Measurements from ENCODE around the gene VWA8. TPM values are rescaled to one million over a fixed set of nuclear protein-coding genes. Genes with fewer than 3 reads are reported as not detected.

Gene VWA8
- total RNA-seq, 4 donors from 2014 or later: 19.5 to 26.2 (median 21.6) TPM

DNA sequence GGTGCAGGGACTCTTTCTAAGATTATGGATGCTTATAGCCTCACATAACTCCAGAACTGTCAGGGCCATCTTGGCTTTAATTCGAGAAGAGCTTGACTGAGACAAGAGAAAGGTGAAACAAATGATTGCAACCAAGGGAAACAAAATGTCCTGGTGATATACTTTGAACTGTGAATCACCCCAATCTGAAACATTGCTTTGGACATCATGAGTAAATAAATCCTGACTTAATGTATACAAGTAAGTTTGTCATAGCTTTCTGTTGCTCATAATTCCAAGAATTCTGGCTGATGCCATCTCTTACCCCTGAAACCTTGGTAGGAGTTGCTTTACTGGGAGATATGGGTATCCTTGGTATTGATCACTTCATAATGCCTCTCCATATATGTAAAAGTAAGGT is 5.8 kb upstream of the VWA8 start:
- no peaks in the 10 kb centered on the region for H3K9me3 ChIP-seq
- no peak overlapping the region for H3K4me3 ChIP-seq
- WGBS: 71% methylated on average over 1 of the region's 1 CpG
- DNase-seq (ENCODE audit: extremely low spot score): no peak
- H3K4me1 ChIP-seq: peaks cover 3 to 4% (median 4%) of the 10 kb centered on the region in 4 donors
- H3K36me3 ChIP-seq: no peaks in the 10 kb centered on the region
- H3K27ac ChIP-seq (replicated peaks in 1 of 4): no peak overlapping the region
- no peaks in the 10 kb centered on the region for H3K27me3 ChIP-seq
- no peak for TF ChIP-seq POLR2A (IDR thresholded peaks at IDR 0.05; ENCODE audit: low read depth)
- no peak for TF ChIP-seq POLR2AphosphoS5 (IDR thresholded peaks at IDR 0.05)
- intact Hi-C loops (cut with DNase I): no loop called here

DNA sequence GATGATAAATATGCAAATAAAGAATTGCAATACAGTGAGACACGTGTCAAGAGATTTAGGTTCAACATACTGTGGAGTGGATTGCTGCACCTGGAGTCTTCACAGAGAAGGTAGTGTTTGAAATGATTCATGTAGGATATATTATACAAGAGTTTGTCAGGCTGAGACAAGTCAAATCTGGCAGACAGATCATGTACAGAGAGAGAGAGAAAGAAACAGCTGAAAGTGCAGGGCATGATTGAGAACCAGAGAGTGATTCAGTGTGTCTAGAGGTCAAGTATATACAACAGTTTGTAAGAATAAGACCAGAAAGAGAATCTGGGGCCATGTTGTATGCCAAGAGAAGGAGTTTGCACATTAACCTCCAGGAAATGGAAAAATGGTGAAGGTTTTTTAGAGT is 2.1 kb upstream of the VWA8 start:
- H3K9me3 ChIP-seq: no peaks in the 10 kb centered on the region
- no peaks in the 10 kb centered on the region for H3K27me3 ChIP-seq
- no peaks in the 10 kb centered on the region for H3K36me3 ChIP-seq
- no peak overlapping the region for H3K4me3 ChIP-seq
- no peak for TF ChIP-seq POLR2AphosphoS5 (IDR thresholded peaks at IDR 0.05)
- TF ChIP-seq EP300 (IDR thresholded peaks at IDR 0.05): no peak
- TF ChIP-seq, protein P1, sequence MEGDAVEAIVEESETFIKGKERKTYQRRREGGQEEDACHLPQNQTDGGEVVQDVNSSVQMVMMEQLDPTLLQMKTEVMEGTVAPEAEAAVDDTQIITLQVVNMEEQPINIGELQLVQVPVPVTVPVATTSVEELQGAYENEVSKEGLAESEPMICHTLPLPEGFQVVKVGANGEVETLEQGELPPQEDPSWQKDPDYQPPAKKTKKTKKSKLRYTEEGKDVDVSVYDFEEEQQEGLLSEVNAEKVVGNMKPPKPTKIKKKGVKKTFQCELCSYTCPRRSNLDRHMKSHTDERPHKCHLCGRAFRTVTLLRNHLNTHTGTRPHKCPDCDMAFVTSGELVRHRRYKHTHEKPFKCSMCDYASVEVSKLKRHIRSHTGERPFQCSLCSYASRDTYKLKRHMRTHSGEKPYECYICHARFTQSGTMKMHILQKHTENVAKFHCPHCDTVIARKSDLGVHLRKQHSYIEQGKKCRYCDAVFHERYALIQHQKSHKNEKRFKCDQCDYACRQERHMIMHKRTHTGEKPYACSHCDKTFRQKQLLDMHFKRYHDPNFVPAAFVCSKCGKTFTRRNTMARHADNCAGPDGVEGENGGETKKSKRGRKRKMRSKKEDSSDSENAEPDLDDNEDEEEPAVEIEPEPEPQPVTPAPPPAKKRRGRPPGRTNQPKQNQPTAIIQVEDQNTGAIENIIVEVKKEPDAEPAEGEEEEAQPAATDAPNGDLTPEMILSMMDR (IDR thresholded peaks at IDR 0.05): no peak
- TF ChIP-seq POLR2A (IDR thresholded peaks at IDR 0.05; ENCODE audit: low read depth): no peak
- H3K4me1 ChIP-seq: peaks cover 14 to 33% (median 28%) of the 10 kb centered on the region in 4 donors
- DNase-seq (ENCODE audit: extremely low spot score): no peak
- 85% methylated on average over 1 of the region's 1 CpG for WGBS
- intact Hi-C loops (cut with DNase I): loop anchor here (5.0 kb wide), 2 partner anchors 79 to 296 kb away; no protein-coding TSS in a partner anchor
- H3K27ac ChIP-seq (replicated peaks in 1 of 4): no peak overlapping the region

DNA sequence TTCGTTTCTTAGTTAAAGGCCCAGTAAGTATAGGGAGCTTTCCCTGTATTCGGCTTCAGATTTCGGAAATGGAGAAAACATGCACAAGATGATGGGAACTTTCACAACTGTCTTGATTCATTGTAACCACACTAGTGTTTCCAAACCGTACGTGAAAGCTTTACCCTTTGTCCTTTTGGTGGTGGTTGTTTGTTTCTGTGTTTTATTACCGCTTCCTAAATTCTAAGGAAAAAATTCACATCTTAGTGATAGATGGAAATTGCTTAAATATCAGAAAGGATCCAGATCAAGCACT is 504 bp upstream of the VWA8 start:
- TF ChIP-seq, protein P1 (IDR thresholded peaks at IDR 0.05): no peak
- TF ChIP-seq POLR2A (IDR thresholded peaks at IDR 0.05; ENCODE audit: low read depth) (no peak), EP300 (IDR thresholded peaks at IDR 0.05) (no peak), POLR2AphosphoS5 (IDR thresholded peaks at IDR 0.05) (no peak)
- no peak for DNase-seq (ENCODE audit: extremely low spot score)
- no peaks in the 10 kb centered on the region for H3K9me3 ChIP-seq
- H3K4me1 ChIP-seq: peaks cover 16 to 34% (median 28%) of the 10 kb centered on the region in 4 donors
- H3K27me3 ChIP-seq: no peaks in the 10 kb centered on the region
- 23% methylated on average over 6 of the region's 6 CpGs for WGBS
- H3K4me3 ChIP-seq: peak overlapping the region; percentile 78 to 96 (median 93)
- H3K36me3 ChIP-seq: no peaks in the 10 kb centered on the region
- intact Hi-C loops (cut with DNase I): loop anchor here (5.0 kb wide), 2 partner anchors 81 to 294 kb away; no protein-coding TSS in a partner anchor
- peak overlapping the region; percentile 82 to 91 (median 89) for H3K27ac ChIP-seq (replicated peaks in 1 of 4)

DNA sequence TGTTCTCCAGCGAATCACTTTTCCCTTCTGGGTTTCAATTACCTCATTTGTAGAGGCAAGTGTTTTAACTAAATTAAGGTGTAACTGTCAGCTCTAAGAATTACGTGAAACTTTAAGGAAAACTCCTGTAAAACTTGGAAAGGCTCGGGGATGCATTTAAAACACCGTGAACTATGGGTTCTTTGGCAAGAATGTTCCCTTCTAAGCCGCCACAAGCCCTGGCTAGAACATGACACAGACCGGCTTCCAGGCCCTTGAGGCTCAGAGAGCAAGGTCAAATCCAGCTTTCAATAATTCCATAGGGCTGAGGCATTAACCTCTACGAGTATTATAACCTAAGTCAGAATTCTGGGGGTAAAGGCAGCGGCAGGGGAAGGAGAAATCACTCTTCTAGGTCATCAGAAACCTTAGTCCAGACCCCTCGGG is 685 bp downstream of the VWA8 start:
- DNase-seq (ENCODE audit: extremely low spot score): no peak
- H3K36me3 ChIP-seq: no peaks in the 10 kb centered on the region
- no peaks in the 10 kb centered on the region for H3K27me3 ChIP-seq
- TF ChIP-seq, protein P1 (IDR thresholded peaks at IDR 0.05): no peak
- TF ChIP-seq EP300 (IDR thresholded peaks at IDR 0.05) (no peak), POLR2A (IDR thresholded peaks at IDR 0.05; ENCODE audit: low read depth) (no peak), POLR2AphosphoS5 (IDR thresholded peaks at IDR 0.05) (no peak)
- intact Hi-C loops (cut with DNase I): loop anchor here (5.0 kb wide), 2 partner anchors 82 to 293 kb away; no protein-coding TSS in a partner anchor
- H3K9me3 ChIP-seq: no peaks in the 10 kb centered on the region
- peak overlapping the region; percentile 78 to 96 (median 93) for H3K4me3 ChIP-seq
- WGBS: 20% methylated on average over 9 of the region's 9 CpGs
- peak overlapping the region; percentile 82 to 91 (median 89) for H3K27ac ChIP-seq (replicated peaks in 1 of 4)
- H3K4me1 ChIP-seq: peaks cover 16 to 34% (median 28%) of the 10 kb centered on the region in 4 donors

DNA sequence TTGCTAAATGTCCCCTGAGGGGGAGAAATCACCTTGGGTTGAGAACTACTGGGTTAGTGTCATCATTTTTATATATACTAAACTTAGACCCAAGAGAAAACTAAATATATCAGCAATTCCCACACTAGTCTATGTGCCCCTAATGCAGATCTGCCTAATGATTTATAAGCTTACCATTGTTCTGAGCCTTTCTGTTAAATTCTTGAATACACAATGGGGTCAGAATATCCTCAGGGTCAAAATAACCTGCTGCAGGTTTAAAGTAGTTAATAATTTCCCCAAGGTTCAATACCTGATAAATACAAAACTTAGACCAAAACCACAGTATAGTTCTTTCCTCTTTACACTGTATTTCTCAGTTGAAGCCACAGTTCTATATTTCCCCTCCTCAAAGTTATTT is 4.6 kb downstream of the VWA8 start:
- intact Hi-C loops (cut with DNase I): no loop called here
- TF ChIP-seq, protein P1 (IDR thresholded peaks at IDR 0.05): no peak
- TF ChIP-seq POLR2A (IDR thresholded peaks at IDR 0.05; ENCODE audit: low read depth): no peak
- TF ChIP-seq EP300 (IDR thresholded peaks at IDR 0.05): no peak
- TF ChIP-seq POLR2AphosphoS5 (IDR thresholded peaks at IDR 0.05): no peak
- no peak for DNase-seq (ENCODE audit: extremely low spot score)
- no peaks in the 10 kb centered on the region for H3K27me3 ChIP-seq
- no peaks in the 10 kb centered on the region for H3K36me3 ChIP-seq
- H3K4me3 ChIP-seq: no peak overlapping the region
- peaks cover 16 to 33% (median 23%) of the 10 kb centered on the region in 4 donors for H3K4me1 ChIP-seq
- H3K9me3 ChIP-seq: no peaks in the 10 kb centered on the region
- H3K27ac ChIP-seq (replicated peaks in 1 of 4): no peak overlapping the region
